GM12878 (cell line): Measurements from ENCODE around the gene TDRD10. TPM values are rescaled to one million over a fixed set of nuclear protein-coding genes. Genes with fewer than 3 reads are reported as not detected.
"Not testable (repeated sequence)": the region's sequence is repeated elsewhere in the genome, so short reads cannot be mapped to it uniquely, and the experiment has no call there.

Experiments
- ATAC-seq: fragments of 200-7000 bp; cut with Tn5 transposase; 3 replicates; pipeline ENCODE4 v1.9.1; 2020; ENCODE audit warnings: mild to moderate bottlenecking, moderate library complexity
- BruUV-seq: library from RNA; stranded (reverse); fragments of 400-500 nt; replicated peaks from 2 replicates; lab custom pipeline; 2021; lab: Mats Ljungman, UMichigan
- CTCF ChIA-PET: fragments of 300-600 bp; sonication (Branson Sonifier 250); formaldehyde crosslinking; extraction: SDS; loops from one replicate; lab custom pipeline; 2021; ENCODE audit warnings: inconsistent platforms; lab: Yijun Ruan, JAX
- POLR2A ChIA-PET: fragments of 350-600 bp; formaldehyde crosslinking; extraction: SDS; loops from one replicate; lab custom pipeline; 2021; ENCODE audit warnings: inconsistent platforms; lab: Charles Lee
- RAD21 ChIA-PET: fragments of 300-600 bp; sonication (Branson Sonifier 250); formaldehyde crosslinking; loops from one replicate; lab custom pipeline; 2023; ENCODE audit warnings: antibody characterized with exemption; ENCODE audit not compliant: unreplicated experiment; lab: Charles Lee
- SMC1A ChIA-PET: fragments of 300-600 bp; sonication (Branson Sonifier 250); formaldehyde crosslinking; loops from one replicate; lab custom pipeline; 2023; ENCODE audit not compliant: unreplicated experiment, uncharacterized antibody; lab: Charles Lee
- DNase-seq: peaks from one replicate; pipeline ENCODE4 v3.0.0-alpha.2; 2011; ENCODE audit warnings: low read depth, low spot score
- FAIRE-seq: peaks from 3 replicates; lab custom pipeline; 2011; peaks lifted over from hg19 to GRCh38; lab: Jason Lieb, UNC
- H2AFZ ChIP-seq: 2 replicates; pipeline ENCODE4 v1.6.0; 2011; ENCODE audit warnings: low read depth, low read length, control low read depth; ENCODE audit not compliant: control insufficient read depth
- H3K27ac ChIP-seq: 2 replicates; pipeline ENCODE4 v1.5.1; 2011; ENCODE audit warnings: control low read depth; ENCODE audit not compliant: control insufficient read depth, insufficient read depth
- H3K27me3 ChIP-seq, 2 experiments: replicated peaks in 1 of 2; 2 replicates each; pipeline versions ENCODE4 v1.6.0 to v1.6.1; 2011; ENCODE audit warnings: low read length in 1 of 2; ENCODE audit not compliant: control insufficient read depth in 2 of 2, insufficient read depth in 2 of 2
- H3K36me3 ChIP-seq, 2 experiments: 2 replicates each; pipeline ENCODE4 v1.5.1; 2011; ENCODE audit warnings: low read length in 1 of 2; ENCODE audit not compliant: control insufficient read depth in 2 of 2, insufficient read depth in 2 of 2
- H3K4me1 ChIP-seq: 2 replicates; pipeline ENCODE4 v1.6.1; 2011; ENCODE audit warnings: mild to moderate bottlenecking, low read length, moderate library complexity, mixed read lengths; ENCODE audit not compliant: control insufficient read depth, insufficient read depth
- H3K4me2 ChIP-seq: 2 replicates; pipeline ENCODE4 v1.6.0; 2011; ENCODE audit warnings: control low read depth; ENCODE audit not compliant: control insufficient read depth, insufficient read depth
- H3K4me3 ChIP-seq: fragments of 200-600 bp; sonication (generic); 2 replicates; pipeline ENCODE4 v1.5.1; 2016
- H3K79me2 ChIP-seq: 2 replicates; pipeline ENCODE4 v1.6.0; 2011; ENCODE audit warnings: low read length; ENCODE audit not compliant: control insufficient read depth, insufficient read depth
- H3K9ac ChIP-seq: 2 replicates; pipeline ENCODE4 v1.8.0; 2011; ENCODE audit warnings: low read length, control low read depth, mixed read lengths; ENCODE audit not compliant: control insufficient read depth, insufficient read depth
- H3K9me3 ChIP-seq: replicated peaks from 3 replicates; pipeline ENCODE4 v1.5.1; 2011; ENCODE audit warnings: mild to moderate bottlenecking, low read length; ENCODE audit not compliant: control insufficient read depth, insufficient read depth
- H4K20me1 ChIP-seq: 2 replicates; pipeline ENCODE4 v1.6.0; 2011; ENCODE audit not compliant: control insufficient read depth, insufficient read depth
- CHD2 ChIP-seq: IDR thresholded peaks from 2 replicates; pipeline ENCODE4 v1.6.1; 2011; ENCODE audit warnings: low read depth, low read length, improper control_type of control experiment, borderline replicate concordance
- EED ChIP-seq: sonication (generic); IDR thresholded peaks from 2 replicates; pipeline ENCODE4 v1.6.1; 2016; ENCODE audit warnings: antibody characterized with exemption, low read depth
- ETV6 ChIP-seq, 2 experiments: fragments of 450-650 bp in 1 of 2; IDR thresholded peaks in 1 of 2; conservative IDR thresholded peaks in 1 of 2; 2 replicates each; pipeline ENCODE4 v1.6.1; 2014; ENCODE audit warnings: antibody characterized with exemption in 1 of 2, borderline replicate concordance in 1 of 2, low read depth in 1 of 2, mild to moderate bottlenecking in 1 of 2, moderate library complexity in 1 of 2
- EZH2 ChIP-seq: IDR thresholded peaks from 2 replicates; pipeline ENCODE4 v1.6.1; 2012; ENCODE audit warnings: low read depth, mild to moderate bottlenecking, control low read depth, inconsistent platforms, low read length, borderline replicate concordance; ENCODE audit not compliant: control insufficient read depth
- FOS ChIP-seq: IDR thresholded peaks from 3 replicates; pipeline ENCODE4 v1.6.1; 2011; ENCODE audit warnings: borderline replicate concordance; ENCODE audit not compliant: insufficient read length; ENCODE audit errors: extremely low read depth
- GATAD2B ChIP-seq: fragments of 450-650 bp; conservative IDR thresholded peaks from 2 replicates; pipeline ENCODE4 v1.6.1; 2017; ENCODE audit warnings: low read depth, mild to moderate bottlenecking, moderate library complexity
- IRF4 ChIP-seq: IDR thresholded peaks from 2 replicates; pipeline ENCODE4 v1.6.1; 2011; ENCODE audit warnings: low read depth, low read length
- NRF1 ChIP-seq: conservative IDR thresholded peaks from 2 replicates; pipeline ENCODE4 v1.6.1; 2011; ENCODE audit warnings: mild to moderate bottlenecking, low read depth, low read length, improper control_type of control experiment
- TAF1 ChIP-seq: IDR thresholded peaks from 2 replicates; pipeline ENCODE4 v1.6.1; 2011; ENCODE audit warnings: mild to moderate bottlenecking, low read depth, low read length, borderline replicate concordance
- YBX1 ChIP-seq: fragments of 450-650 bp; IDR thresholded peaks from 2 replicates; pipeline ENCODE4 v1.6.1; 2016; ENCODE audit warnings: antibody characterized with exemption
- ZNF217 ChIP-seq: fragments of 450-650 bp; IDR thresholded peaks from 2 replicates; pipeline ENCODE4 v1.6.1; 2017; ENCODE audit warnings: antibody characterized with exemption, mild to moderate bottlenecking
- ZNF622 ChIP-seq: fragments of 450-650 bp; IDR thresholded peaks from 2 replicates; pipeline ENCODE4 v1.6.1; 2017; ENCODE audit warnings: mild to moderate bottlenecking, inconsistent platforms
- WGBS: methylation state at CpG from one replicate; pipeline ENCODE4 v1.1.6; 2016; ENCODE audit warnings: low lambda C conversion rate; ENCODE audit not compliant: insufficient replicate concordance, insufficient coverage; ENCODE audit errors: missing lambda C conversion rate; 5-methylcytosine and 5-hydroxymethylcytosine counted together
- in situ Hi-C: fragments of 300-500 bp; cut with MboI; formaldehyde crosslinking; loops from 9 replicates; pipeline ENCODE4 v1.14.3; 2018; ENCODE audit warnings: mixed read lengths
- intact Hi-C: fragments of 100-400 bp; cut with micrococcal nuclease; formaldehyde crosslinking; loops from one replicate; pipeline ENCODE4 v1.14.2; 2022; ENCODE audit not compliant: unreplicated experiment
- polyA plus RNA-seq, 11 experiments: library from polyadenylated mRNA; depleted of rRNA in 4 of 11; unstranded in 6 of 11; stranded (reverse) in 5 of 11; fragments of >200 nt; fragmentation: Nextera tagmentation in 4 of 11; fragmentation: Illumina TruSeq in 1 of 11; extraction: Ambion mirVana in 4 of 11; extraction: Trizol in 1 of 11; gene quantifications; 1 replicate in 1 of 11; 2 replicates in 10 of 11; pipeline versions ENCODE4 v1.2.1 to v1.2.3, GENCODE V29; 2011 to 2016; ENCODE audit warnings: inconsistent platforms in 2 of 11, missing spikeins in 2 of 11, low read depth in 1 of 11
- total RNA-seq, 4 experiments: library from RNA; depleted of rRNA in 3 of 4; stranded (reverse); fragments of >200 nt in 3 of 4; fragmentation: Illumina TruSeq in 1 of 4; extraction: Trizol in 1 of 4; gene quantifications; 2 replicates each; pipeline versions ENCODE4 v1.2.1 to v1.2.3, GENCODE V29; 2013 to 2021
- TF ChIP-seq, protein P1 (sequence below): IDR thresholded peaks from 2 replicates; pipeline ENCODE4 v1.6.1; 2012; ENCODE audit warnings: mild to moderate bottlenecking, low read depth, low read length

The TDRD10 gene
- total and polyA plus RNA-seq, 10 of the 15 experiments (the other 5 are each of a cell fraction or from before 2014, with no cell fraction given) = not detected

- H3K27me3 ChIP-seq, H3K4me1 ChIP-seq, FAIRE-seq, H3K79me2 ChIP-seq, H3K9ac ChIP-seq, H4K20me1 ChIP-seq, DNase-seq, H3K4me3 ChIP-seq, ATAC-seq, H3K9me3 ChIP-seq, H3K27ac ChIP-seq, H2AFZ ChIP-seq, BruUV-seq, H3K4me2 ChIP-seq, H3K36me3 ChIP-seq: not testable (repeated sequence)
- SMC1A ChIA-PET = interaction anchor here (1.0 to 8.2 kb wide), 2 partner anchors 6 to 60 kb away, joined by 4 to 97 read pairs; no protein-coding TSS in a partner anchor
- CTCF ChIA-PET = interaction anchor here (0.6 to 11.6 kb wide), 4 partner anchors 21 to 623 kb away, joined by 3 to 302 read pairs (median 4); no protein-coding TSS in a partner anchor
- POLR2A ChIA-PET = interaction anchor here (0.5 to 1.0 kb wide), 3 partner anchors 9 to 45 kb away, joined by 3 to 5 read pairs (median 4); no protein-coding TSS in a partner anchor
- in situ Hi-C loops = loop anchor here (5.0 kb wide), 1 partner anchor 66 kb away; no protein-coding TSS in a partner anchor
- RAD21 ChIA-PET = interaction anchor here (0.6 to 10.5 kb wide), 3 partner anchors 10 to 195 kb away, joined by 3 to 189 read pairs (median 4); no protein-coding TSS in a partner anchor
- intact Hi-C loops = loop anchor here (10.0 kb wide), 1 partner anchor 598 kb away; no protein-coding TSS in a partner anchor
- 18% methylated on average over 5 of the region's 5 CpGs for WGBS
Observed at GRCh38 chr1:154486756-154487155, 15.3 kb upstream of the TDRD10 start.

- 71% methylated on average over 20 of the region's 20 CpGs for WGBS
- H3K4me1 ChIP-seq = peaks cover 28% of the 10 kb centered on the region
- DNase-seq (no peak), FAIRE-seq (no peak), ATAC-seq (no peak)
- no TSS peak for BruUV-seq
- in situ Hi-C loops = loop anchor here (5.0 kb wide), 1 partner anchor 63 kb away; no protein-coding TSS in a partner anchor
- RAD21 ChIA-PET = interaction anchor here (1.1 kb wide), 1 partner anchor 9 kb away, joined by 3 read pairs; no protein-coding TSS in a partner anchor
- H3K4me3 ChIP-seq = no peak overlapping the region
- H3K9ac ChIP-seq = no peak overlapping the region
- no peaks in the 10 kb centered on the region for H3K36me3 ChIP-seq
- H3K9me3 ChIP-seq = no peaks in the 10 kb centered on the region
- no peaks in the 10 kb centered on the region for H4K20me1 ChIP-seq
- SMC1A ChIA-PET = interaction anchor here (0.9 to 9.3 kb wide), 4 partner anchors 6 to 145 kb away, joined by 3 to 97 read pairs (median 5); no protein-coding TSS in a partner anchor
- H3K79me2 ChIP-seq = no peaks in the 10 kb centered on the region
- no peak overlapping the region for H3K27ac ChIP-seq
- no peak overlapping the region for H3K4me2 ChIP-seq
- POLR2A ChIA-PET = interaction anchor here (0.6 kb wide), 2 partner anchors 20 to 552 kb away, joined by 3 to 5 read pairs; no protein-coding TSS in a partner anchor
- intact Hi-C loops = loop anchor here (10.0 kb wide), 1 partner anchor 596 kb away; no protein-coding TSS in a partner anchor
- 0 out of 4 replicates have a peak, but pooled peaks cover 0 to 1% of the 10 kb centered on the region in 2 experiments for H3K27me3 ChIP-seq
- no peak overlapping the region for H2AFZ ChIP-seq
- CTCF ChIA-PET = interaction anchor here (1.1 to 10.0 kb wide), 2 partner anchors 8 to 58 kb away, joined by 8 to 80 read pairs; no protein-coding TSS in a partner anchor
- no peak for TF ChIP-seq IRF4
- TF ChIP-seq YBX1 = no peak
- TF ChIP-seq, protein P1, sequence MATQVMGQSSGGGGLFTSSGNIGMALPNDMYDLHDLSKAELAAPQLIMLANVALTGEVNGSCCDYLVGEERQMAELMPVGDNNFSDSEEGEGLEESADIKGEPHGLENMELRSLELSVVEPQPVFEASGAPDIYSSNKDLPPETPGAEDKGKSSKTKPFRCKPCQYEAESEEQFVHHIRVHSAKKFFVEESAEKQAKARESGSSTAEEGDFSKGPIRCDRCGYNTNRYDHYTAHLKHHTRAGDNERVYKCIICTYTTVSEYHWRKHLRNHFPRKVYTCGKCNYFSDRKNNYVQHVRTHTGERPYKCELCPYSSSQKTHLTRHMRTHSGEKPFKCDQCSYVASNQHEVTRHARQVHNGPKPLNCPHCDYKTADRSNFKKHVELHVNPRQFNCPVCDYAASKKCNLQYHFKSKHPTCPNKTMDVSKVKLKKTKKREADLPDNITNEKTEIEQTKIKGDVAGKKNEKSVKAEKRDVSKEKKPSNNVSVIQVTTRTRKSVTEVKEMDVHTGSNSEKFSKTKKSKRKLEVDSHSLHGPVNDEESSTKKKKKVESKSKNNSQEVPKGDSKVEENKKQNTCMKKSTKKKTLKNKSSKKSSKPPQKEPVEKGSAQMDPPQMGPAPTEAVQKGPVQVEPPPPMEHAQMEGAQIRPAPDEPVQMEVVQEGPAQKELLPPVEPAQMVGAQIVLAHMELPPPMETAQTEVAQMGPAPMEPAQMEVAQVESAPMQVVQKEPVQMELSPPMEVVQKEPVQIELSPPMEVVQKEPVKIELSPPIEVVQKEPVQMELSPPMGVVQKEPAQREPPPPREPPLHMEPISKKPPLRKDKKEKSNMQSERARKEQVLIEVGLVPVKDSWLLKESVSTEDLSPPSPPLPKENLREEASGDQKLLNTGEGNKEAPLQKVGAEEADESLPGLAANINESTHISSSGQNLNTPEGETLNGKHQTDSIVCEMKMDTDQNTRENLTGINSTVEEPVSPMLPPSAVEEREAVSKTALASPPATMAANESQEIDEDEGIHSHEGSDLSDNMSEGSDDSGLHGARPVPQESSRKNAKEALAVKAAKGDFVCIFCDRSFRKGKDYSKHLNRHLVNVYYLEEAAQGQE = no peak
- TF ChIP-seq EZH2 = no peak
- TF ChIP-seq CHD2 = no peak
- TF ChIP-seq TAF1 = no peak
- TF ChIP-seq GATAD2B = no peak
- no peak for TF ChIP-seq ETV6 (conservative IDR thresholded peaks at IDR 0.05 in 1 of 2, IDR thresholded peaks at IDR 0.05 in 1 of 2; ENCODE audit: borderline replicate concordance in 1 of 2, low read depth in 1 of 2)
- TF ChIP-seq FOS = no peak
- no peak for TF ChIP-seq NRF1
- TF ChIP-seq ZNF622 = no peak
- no peak for TF ChIP-seq ZNF217
- no peak for TF ChIP-seq EED
Observed at GRCh38 chr1:154488922-154489321, 13.1 kb upstream of the TDRD10 start.
